ENCODE data around the gene AFF3.

- TF ChIP-seq NRF1 (IDR thresholded peaks at IDR 0.05; ENCODE audit: low read depth, low read length) (no peak), JUND (IDR thresholded peaks at IDR 0.05; ENCODE audit: low read length) (no peak), MAX (IDR thresholded peaks at IDR 0.05) (no peak), CTCF (IDR thresholded peaks at IDR 0.05; ENCODE audit: control extremely low read depth in 1 of 3, insufficient read depth in 1 of 3, low read depth in 1 of 3, low read length in 3 of 3) (no peak), HDAC6 (IDR thresholded peaks at IDR 0.05; ENCODE audit: low read depth, low read length) (no peak)
Observed at GRCh38 chr2:99771681-99772333, 370.6 kb downstream of the AFF3 start.
